SW480 (cell line): ENCODE results near the gene CACYBP.

Source experiments
- DNase-seq: peaks from one replicate; pipeline ENCODE4 v3.0.0-alpha.2; 2016; ENCODE audit warnings: low spot score

CACYBP gene

DNA sequence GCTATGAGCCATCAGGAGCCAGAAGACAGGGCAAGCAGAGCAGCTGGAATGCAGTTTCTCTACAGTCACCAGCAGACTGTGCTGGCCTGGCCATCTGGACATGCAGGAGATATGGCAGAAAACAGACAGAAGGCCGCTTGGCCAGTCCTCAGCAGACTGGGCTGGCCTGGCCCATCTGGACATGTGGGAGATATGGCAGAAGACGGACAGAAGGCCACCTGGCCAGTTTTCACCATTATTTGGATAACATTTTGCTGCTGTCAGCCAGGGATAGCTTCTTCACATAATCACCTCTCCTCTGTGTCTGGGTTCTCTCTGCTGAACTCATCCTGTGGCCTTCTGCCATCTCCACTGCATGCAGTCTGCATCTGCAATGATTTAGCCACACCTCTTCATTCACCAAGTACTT, 25.0 kb upstream of the CACYBP start:
- DNase-seq: no peak

DNA sequence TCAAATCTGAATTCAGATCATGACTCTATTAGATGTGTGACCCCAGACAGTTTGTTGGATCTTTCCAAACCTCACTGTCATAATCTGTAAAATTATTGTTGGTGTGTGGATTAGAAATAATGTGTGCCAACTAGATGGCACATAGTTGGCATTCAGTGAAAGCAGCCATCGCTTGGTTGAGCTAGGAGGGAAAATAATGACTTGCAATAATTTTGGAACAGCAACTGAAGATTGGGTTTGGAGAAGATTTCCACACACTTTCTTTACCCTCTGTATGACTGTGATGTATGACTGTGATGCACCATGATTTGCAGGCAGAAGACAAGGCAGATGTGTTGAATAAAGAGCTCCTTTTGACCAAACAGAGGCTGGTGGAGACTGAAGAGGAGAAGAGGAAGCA, 24.0 kb upstream of the CACYBP start:
- no peak for DNase-seq

DNA sequence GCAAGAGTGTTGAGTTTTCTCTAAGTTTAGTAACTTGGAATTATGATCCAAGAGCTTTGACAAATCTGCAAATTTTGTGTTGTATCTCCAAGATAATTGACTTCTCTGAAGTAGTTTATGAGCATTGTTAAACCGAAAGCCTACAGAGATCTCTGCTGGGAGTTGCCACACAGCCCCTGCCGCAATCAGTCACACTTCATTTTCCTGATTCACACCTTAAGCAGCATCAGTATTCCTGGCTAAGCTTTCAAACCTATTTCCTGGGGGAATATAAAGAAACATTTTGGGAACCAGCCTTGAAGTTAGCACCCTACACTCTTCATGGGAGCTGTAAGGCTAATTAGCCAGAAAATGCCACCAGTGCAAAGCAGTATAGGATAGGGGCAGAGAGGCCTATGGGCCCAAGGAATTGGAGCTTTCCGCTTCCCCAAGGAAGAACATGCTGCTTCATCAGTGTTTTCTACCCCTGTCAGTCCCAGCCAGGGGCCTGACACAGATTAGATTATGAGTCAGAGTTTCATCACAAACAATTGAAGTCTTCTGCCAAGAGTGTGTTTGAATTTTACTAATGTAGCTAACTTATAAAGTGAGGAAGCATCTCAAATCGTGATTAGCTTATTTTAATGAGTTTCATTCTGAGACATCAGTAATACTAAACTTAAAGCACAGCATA, 23.2 kb upstream of the CACYBP start:
- DNase-seq: no peak

DNA sequence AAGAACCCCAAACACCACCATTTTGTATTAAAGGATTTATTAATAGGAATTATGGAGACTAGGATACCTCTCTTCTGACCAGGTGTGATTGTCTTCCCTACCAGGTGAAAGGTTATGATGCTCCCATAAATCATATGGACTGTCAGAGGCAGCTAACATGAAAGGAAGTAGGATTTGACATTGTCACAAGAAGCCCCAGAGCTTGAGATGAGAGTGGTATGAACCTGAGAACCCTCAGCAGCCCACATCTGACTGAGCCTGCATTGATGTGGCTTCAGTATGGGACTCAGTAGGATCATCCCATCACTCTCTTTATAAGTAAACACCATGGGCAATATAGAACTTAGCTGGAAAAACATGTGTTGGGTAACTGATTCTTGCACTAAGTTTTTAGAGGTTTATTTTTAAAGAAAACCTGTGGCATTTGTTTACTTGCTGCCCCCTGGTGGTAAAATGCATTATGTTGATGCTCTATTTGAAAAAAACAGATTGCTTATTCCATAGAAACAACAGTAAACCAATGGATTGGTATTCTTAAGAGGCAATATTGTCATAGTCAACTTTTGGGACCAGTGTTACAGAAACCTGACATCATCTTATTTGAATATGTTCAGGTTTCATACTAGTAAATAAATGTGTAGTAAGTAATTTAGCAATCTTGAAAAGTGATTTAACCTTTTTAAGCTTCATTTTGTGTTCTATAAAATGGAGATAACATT, 16.6 kb upstream of the CACYBP start:
- peak; percentile 14 for DNase-seq

DNA sequence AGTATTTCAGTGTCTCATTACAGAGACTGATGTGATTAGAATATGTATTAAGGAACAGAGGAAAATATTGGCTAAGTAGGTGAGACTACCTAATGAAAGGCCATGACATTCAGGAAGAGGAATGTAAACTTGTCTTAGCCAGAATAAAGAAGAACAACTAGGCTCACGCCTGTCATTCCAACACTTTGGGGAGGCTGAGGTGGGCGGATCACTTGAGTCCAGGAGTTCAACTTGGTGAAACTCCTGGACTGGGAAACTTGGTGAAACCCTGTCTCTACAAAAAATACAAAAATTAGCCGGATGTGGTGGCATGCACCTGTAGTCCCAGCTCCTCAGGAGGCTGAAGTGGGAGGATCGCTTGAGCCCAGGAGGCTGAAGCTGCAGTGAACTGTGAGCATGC, 14.8 kb upstream of the CACYBP start:
- DNase-seq: no peak

DNA sequence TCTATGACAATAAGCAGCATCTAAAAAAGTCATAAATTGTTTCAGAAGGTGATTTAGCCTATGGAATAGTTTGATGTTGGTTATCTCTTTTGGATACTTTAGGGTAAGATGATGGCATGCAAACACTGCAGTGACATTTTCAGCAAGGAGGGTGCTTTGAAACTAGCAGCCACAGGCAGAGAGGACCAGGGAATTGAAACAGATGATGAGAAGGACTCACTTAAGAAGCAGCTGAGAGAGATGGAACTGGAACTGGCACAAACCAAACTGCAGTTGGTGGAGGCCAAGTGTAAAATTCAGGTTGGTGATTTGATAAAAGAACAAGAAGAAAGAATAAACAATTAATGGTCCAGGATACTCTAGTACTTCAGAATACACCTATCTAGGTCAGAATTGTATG, 11.2 kb upstream of the CACYBP start:
- no peak for DNase-seq

DNA sequence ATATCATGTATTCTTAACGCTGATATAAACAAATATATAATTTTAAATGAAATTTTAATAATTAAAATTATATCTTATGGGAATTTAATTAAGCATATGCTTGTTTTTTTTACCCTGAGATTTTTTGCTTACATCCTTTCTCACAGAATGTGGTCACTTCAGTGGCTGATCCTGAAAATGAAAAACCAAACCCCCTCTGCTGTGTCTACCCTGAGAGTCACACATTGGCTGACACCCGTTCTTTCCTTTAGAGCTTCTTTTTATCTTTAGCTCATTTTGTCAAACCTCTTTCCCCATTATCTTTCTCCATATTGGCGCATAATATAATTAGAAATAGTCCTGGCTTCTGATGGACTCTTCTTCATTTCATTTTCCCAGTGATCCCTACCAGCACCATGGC, 10.8 kb upstream of the CACYBP start:
- no peak for DNase-seq

DNA sequence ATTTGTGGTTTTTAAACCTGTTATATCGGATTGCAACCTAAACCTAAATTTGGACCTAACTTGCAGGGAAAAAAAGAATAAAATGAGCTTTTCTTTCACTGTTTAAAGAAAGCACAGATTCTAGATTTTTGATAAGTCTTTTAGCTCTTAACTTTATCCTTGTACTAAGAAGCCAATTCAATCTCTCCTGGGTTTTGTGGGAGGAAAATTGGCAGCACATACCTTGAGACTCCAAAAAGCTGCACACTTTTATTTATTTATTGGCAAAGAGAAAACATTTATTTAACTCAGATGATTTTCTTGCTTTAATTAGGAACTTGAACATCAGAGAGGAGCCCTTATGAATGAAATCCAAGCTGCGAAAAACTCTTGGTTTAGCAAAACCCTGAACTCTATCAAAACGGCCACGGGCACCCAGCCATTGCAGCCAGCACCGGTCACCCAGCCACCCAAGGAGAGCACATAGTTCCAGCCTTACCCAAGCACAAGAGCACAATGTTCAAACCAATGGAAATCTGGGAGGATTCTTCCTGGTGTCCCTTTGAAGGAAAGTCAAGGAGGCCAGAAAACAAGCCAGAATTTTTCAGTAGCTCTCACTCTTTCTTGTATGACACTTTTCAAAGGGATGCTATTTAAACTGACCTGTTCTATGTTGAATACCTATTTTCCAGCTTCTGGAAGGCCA, 10.1 kb upstream of the CACYBP start:
- no peak for DNase-seq

DNA sequence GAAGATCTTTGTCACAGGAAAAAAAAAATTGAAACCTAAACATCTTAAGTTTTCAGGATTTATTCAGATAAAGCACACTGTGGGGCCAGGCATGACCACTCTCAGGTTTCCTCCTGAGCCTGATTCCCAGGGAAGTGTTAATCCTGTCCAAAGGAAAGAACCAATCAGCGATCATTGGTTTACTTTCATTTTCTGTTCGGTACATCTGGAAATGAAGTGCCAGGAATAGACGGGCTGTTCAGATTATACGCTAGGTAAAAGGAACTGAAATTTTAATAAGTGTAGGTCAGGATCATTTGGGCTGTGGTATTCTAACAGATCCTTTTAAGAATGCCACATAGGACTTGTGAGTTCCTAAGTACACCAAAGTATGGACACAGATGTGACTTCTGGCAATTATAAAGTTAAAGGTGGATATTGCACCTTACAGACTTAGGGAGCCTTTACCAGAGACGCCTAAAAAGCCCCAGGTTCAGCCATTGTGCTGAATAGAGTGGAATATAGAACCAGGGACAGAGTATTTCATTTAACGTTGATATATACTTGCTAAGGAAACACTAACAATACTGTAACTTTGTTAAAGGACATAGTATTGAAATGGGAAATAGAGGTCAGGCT, 9.3 kb upstream of the CACYBP start:
- DNase-seq: peak; percentile 49

DNA sequence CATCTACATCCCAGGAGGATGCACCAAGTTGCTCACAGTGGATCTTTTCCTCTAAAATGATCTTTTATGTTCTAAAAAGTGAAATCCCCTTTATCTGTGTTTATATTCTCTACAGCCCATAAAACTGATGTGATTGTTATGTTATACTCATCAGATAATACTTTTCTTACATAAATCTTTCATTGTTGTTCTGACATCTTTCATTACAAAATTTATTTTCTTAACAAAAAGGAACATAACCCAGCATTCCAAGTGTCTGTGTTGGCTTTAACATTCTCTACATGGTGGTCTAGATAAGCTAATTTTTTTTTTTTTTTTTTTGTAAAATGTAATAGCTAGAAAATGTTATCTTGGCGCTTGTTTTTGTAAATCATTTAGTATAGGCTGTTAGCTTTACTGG, 8.3 kb upstream of the CACYBP start:
- no peak for DNase-seq

DNA sequence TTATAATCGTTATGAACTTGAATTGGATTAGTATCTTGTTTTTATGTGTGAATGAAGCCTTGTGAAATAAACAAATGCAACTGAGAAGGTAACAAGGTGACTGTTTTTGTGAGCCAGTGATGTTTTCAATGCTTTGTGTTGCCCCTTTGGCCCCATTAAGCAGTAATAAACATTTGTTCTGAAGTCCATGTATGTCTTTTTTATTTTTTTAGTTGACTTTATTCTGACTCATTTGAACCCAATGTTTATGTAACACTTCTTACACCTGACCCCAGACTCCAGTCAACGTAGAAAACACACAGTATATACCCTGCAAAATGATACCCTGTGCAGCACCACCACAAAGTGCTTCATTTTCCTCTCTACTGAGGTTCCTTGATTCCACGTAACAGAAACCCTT, 4.6 kb upstream of the CACYBP start:
- DNase-seq: no peak

DNA sequence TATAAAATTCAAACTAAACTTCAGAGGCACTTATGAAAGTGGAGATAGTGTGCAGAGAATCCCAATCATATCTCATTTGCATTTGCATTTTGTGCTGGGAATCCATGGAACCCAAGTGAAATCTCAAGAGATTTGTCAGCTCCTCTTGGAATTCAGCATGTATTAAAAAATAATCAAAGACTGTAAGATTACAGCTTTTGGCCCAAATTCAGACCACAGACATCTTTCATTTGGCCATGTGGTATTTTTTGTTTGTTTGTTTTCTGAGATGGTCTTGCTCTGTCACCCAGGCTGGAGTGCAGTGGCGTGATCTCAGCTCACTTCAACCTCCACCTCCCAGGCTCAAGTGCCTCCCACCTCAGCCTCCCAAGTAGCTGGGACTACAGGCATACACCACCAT, 3.8 kb upstream of the CACYBP start:
- DNase-seq: no peak

DNA sequence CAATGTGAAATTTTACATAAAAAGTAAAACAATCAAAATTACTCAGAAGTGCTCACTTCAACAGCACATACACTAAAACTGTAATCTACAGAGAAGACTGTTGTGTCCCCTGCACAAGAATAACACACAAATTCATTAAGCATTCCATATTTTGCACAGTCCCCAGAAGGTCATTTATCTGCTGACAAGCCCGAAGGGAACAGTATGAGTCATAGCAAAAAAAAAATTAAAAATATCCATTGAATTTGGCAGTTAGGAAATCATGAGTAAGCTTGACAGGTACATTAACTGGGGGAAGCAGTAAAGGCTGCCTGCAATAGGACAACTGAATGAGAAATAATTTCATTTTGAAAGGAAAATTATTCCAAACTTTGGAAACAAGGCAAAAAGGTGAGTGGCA, 3.3 kb upstream of the CACYBP start:
- no peak for DNase-seq

DNA sequence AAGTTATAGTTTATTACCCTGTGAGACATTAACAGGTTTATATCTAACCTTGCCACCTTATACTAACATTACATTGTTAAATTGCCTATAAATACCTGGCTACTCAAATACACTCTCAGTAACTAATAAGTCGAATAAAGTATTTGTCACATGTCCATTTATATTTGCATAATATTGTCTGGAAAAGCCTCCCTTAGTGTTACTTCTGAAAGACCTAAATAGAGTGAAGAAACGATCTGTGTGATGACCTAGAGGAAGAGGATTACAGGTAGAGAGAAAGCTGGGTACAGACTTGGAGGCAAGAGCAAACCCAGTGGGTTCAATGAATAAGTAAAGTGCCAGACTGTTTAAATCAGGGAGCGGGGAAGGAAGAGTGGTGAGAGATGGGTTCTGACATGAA, 2.7 kb upstream of the CACYBP start:
- no peak for DNase-seq

DNA sequence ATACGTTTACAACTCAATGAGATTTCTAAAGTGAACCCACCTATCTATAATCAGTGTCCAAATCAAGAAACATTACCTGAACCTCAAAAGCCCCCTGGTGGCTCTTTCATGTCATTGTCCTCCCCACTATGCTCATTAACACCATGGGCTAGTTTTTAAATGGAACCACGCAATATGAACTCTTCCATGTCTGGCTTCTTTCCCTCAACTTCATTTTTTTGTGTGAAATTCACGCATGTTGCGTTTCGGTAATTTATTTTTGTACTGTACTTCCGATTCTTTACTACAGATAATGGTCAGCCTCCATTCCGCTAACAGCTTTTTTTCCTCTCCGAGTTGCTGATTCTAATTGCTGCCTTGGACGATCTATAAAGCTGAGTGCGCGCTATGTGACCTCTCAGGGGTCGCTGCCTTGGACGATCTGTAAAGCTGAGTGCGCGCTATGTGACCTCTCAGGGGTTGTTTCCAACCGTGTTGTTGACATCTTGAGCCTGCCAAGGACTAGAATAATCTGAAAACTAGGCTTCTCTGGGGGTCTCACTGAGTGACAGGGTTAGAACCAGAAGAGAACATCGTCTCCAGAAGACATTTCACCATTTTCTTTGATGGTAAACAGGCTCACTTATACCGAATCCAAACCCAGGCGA, 1.1 kb upstream of the CACYBP start:
- DNase-seq: peak; percentile 82

DNA sequence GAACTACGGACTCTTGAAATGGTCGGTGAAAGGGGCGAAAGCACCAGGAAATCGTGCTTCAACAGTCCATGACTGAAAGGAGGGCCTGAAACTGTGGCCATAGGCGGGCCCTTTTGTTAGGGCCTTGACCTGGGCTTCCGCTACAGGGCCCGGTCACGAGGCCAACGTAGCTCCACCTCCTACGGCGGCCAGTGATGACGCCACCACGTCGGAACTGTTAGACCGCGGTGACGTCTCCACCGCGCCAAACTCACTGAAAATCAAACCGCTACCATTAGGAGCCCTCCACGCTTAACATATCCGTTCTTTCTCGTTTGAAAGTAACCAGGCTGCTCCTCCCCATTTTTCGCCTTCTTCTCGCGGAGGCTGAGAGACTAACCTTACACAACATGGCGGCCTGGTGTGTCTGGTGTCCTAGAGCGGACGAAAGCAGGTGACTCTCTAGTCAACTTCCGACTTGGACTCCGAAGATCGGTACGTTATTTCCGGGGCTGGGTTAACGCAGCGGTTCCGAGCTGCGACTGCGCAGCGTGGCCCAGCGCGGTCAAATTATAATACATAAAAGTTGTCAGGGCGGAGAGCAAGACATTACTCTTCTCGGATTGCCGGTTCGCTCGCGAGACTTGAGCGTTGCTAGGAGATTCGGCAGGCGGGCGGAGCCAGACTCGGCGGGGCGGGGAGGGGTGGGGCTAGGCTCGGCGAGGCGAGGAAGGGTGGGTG, 371 bp upstream of the CACYBP start:
- peak; percentile 98 for DNase-seq

DNA sequence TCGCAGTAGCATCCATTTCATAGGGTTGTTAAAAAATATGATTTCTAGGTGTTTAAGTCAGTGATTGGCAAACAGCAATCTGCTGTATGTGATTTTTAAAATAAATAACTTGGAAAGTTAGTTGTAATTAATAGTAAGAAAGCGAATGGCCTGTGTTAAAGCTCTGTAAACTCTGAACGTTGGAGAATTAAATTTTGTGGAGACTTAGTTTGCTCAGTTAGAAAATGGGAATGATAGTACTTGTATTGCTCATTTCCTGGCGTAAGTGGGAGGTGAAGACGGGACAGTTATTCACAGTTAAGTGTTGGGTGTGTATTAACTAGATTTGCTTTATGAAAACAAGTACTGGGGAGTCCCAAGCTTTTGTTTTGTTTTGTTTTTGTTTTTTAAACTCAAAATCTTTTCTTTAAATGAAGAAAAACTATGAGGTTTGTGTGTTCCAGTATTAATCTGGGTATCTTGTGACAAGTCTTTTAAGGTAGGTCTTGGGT, 995 bp downstream of the CACYBP start:
- peak; percentile 6 for DNase-seq

DNA sequence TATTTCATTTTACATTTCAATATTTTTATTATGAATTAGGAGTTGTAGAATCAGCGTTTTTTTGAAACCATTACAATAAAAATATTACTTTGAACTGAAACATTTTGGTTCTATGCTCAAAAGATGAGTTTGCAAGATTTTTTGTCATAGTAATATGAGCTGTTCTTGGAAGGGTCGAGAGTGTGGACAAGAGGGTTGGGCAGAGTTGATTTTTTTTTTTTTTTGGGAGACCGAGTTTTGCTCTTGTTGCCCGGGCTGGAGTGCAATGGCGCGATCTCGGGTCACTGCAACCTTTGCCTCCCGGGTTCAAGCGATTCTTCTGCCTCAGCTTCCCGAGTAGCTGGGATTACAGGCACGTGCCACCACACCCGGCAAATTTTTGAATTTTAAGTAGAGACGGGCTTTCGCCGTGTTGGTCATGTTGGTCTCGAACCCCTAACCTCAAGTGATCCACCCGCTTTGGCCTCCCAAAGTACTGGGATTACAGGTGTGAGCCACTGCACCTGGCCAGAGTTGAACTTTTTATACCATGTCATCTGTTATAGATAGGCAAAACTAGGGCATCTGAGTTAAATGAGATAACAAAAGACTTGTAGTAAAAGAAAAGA, 3.3 kb downstream of the CACYBP start:
- no peak for DNase-seq

DNA sequence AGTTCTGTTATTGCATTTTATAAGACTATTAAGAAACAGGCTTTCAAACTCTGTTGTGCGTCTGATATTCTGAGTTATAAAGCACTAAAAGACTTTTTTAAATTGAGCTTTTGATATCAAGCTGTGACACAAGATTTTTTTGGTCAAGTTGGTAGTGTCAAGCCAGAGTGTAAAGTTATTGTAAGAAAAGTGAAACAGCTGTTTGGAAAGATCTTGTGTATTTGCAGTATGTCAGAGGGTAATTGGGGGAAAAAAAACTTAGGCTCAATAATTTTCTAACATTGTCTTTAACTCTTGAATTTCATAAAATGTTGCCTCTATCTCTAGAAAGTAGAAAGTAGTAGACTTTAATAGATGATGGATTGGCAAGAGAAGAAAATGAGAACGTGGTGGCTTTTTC, 3.8 kb downstream of the CACYBP start:
- no peak for DNase-seq

DNA sequence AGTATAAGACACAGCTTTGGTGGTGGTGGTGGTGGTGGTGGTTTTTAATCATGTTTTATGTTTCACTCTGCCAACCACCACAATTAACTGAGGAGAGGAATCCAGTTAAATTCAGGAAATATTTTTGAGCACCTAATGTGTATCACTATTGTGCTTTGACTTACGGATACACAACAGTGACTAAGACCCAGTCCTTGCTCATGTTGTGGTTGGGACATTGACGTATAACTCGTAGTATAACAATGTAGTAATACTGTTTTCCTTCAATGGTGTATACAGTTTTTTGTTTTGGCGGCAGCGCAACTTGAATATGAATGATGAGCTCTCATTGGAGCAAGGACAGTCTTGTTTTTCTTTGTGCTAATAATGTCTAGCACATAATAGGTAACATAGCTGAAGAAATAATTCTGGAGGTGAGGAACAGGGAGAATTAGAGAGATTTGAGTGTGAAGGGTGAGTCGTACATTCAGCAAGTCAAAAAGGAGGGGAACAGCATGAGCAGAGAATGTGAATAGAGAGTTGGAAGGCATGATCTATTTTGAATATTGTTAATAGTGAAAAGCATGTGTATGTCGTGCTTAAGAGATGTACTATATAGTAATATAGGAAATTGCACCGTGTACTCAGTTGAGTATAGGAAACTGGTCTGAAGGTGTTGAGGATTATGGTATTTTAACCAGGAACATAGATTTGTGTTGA, 5.5 kb downstream of the CACYBP start:
- no peak for DNase-seq

DNA sequence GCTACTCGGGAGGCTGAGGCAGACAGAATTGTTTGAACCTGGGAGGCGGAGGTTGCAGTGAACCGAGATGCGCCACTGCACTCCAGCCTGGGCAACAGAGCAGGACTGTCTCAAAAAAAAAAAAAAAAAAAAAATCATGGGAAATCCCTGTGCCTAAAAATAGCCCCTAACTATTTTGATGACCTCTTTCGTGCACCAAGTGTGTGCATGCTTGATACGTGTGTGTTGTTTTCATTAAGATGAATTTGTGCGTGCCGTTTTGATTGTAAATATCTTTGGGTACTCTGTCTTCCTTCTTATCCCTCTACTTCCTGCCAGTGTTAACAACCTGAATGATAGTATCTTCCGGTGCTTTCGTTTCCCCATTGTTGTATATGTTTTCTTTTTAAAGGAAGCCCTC, 9.8 kb downstream of the CACYBP start:
- no peak for DNase-seq
